Cerebellar nuclear complex (tissue), 1 donor: ENCODE results near the gene PSMD6.

ENCODE experiments used
- DNase-seq, 2 experiments: peaks; one replicate each; lab custom pipeline; 2025; lab: John Stamatoyannopoulos, UW

PSMD6 gene

GRCh38 chr3:64046592-64046991 is 23.3 kb upstream of the PSMD6 start:
- no peak for DNase-seq

- DNase-seq, result no peak
These were observed 19.7 kb upstream of the PSMD6 start for GRCh38 chr3:64042952-64043351.

- DNase-seq, result no peak
These were observed 16.9 kb upstream of the PSMD6 start for GRCh38 chr3:64039981-64040733.

- DNase-seq, result no peak
These were observed 16.0 kb upstream of the PSMD6 start for GRCh38 chr3:64039332-64039731.

GRCh38 chr3:64038253-64038767 is 15.0 kb upstream of the PSMD6 start:
- DNase-seq, result no peak

GRCh38 chr3:64037084-64037483 is 13.8 kb upstream of the PSMD6 start:
- DNase-seq, result no peak

GRCh38 chr3:64033069-64033468 is 9.8 kb upstream of the PSMD6 start:
- DNase-seq, result no peak

- DNase-seq, result no peak
These were observed 8.5 kb upstream of the PSMD6 start for GRCh38 chr3:64031540-64032508.

- peak in 1 of 2 experiments; percentile 30 for DNase-seq
These were observed 7.4 kb upstream of the PSMD6 start for GRCh38 chr3:64030741-64031140.

- no peak for DNase-seq
These were observed 6.0 kb upstream of the PSMD6 start for GRCh38 chr3:64029287-64029686.

GRCh38 chr3:64028754-64029153 is 5.5 kb upstream of the PSMD6 start:
- DNase-seq, result no peak

- no peak for DNase-seq
These were observed 4.4 kb upstream of the PSMD6 start for GRCh38 chr3:64027658-64028057.

GRCh38 chr3:64026346-64026745 is 3.1 kb upstream of the PSMD6 start:
- DNase-seq, result no peak

GRCh38 chr3:64023861-64024223 is 548 bp upstream of the PSMD6 start:
- no peak for DNase-seq

GRCh38 chr3:64022451-64023186 is 675 bp downstream of the PSMD6 start:
- DNase-seq, result no peak

- no peak for DNase-seq
These were observed 1.4 kb downstream of the PSMD6 start for GRCh38 chr3:64021922-64022321.

- DNase-seq, result no peak
These were observed 3.4 kb downstream of the PSMD6 start for GRCh38 chr3:64019879-64020278.

GRCh38 chr3:64019271-64019670 is 4.0 kb downstream of the PSMD6 start:
- no peak for DNase-seq

- no peak for DNase-seq
These were observed 6.2 kb downstream of the PSMD6 start for GRCh38 chr3:64016941-64017620.

- DNase-seq, result no peak
These were observed 11.6 kb downstream of the PSMD6 start for GRCh38 chr3:64011685-64012084.

- no peak for DNase-seq
These were observed 13.1 kb downstream of the PSMD6 start for GRCh38 chr3:64010199-64010598.

GRCh38 chr3:64009528-64009927 is 13.8 kb downstream of the PSMD6 start:
- no peak for DNase-seq
